SK-N-SH treated with all-trans-retinoic acid at 6 μM for 48 hours (cell line): ENCODE measurements around the gene MEI1.

ENCODE experiments used
- ARNTL ChIP-seq: fragments of 450-650 bp; formaldehyde crosslinking; IDR thresholded peaks from 2 replicates; pipeline ENCODE4 v1.5.0; 2020; ENCODE audit warnings: low read depth, mild to moderate bottlenecking, moderate library complexity, borderline replicate concordance
- BACH2 ChIP-seq: fragments of 250-450 bp; sonication (Bioruptor Pico); IDR thresholded peaks from 2 replicates; pipeline ENCODE4 v1.9.0; 2021; ENCODE audit warnings: mild to moderate bottlenecking, borderline replicate concordance
- ESRRG ChIP-seq: fragments of 250-450 bp; sonication (Bioruptor Pico); IDR thresholded peaks from 2 replicates; pipeline ENCODE4 v1.6.1; 2021; ENCODE audit warnings: mild to moderate bottlenecking
- ISL1 ChIP-seq: fragments of 250-450 bp; sonication (Bioruptor Pico); IDR thresholded peaks from 2 replicates; pipeline ENCODE4 v2.1.2; 2022; ENCODE audit warnings: mild to moderate bottlenecking, moderate library complexity
- PATZ1 ChIP-seq: fragments of 250-450 bp; sonication (Bioruptor Pico); IDR thresholded peaks from 2 replicates; pipeline ENCODE4 v1.8.0; 2020; ENCODE audit warnings: mild to moderate bottlenecking, moderate library complexity, borderline replicate concordance
- RARB ChIP-seq: fragments of 250-450 bp; sonication (Bioruptor Pico); IDR thresholded peaks from 2 replicates; pipeline ENCODE4 v1.8.0; 2021; ENCODE audit warnings: mild to moderate bottlenecking, moderate library complexity
- SNAI2 ChIP-seq: fragments of 250-450 bp; sonication (Bioruptor Pico); IDR thresholded peaks from 2 replicates; pipeline ENCODE4 v1.5.0; 2020; ENCODE audit warnings: mild to moderate bottlenecking, moderate library complexity
- ZFP3 ChIP-seq: fragments of 250-450 bp; sonication (Bioruptor Pico); IDR thresholded peaks from 2 replicates; pipeline ENCODE4 v1.5.0; 2020; ENCODE audit warnings: mild to moderate bottlenecking, moderate library complexity
- TF ChIP-seq, protein P1 (sequence below): fragments of 250-450 bp; sonication (Bioruptor Pico); IDR thresholded peaks from 2 replicates; pipeline ENCODE4 v1.5.1; 2021; ENCODE audit warnings: mild to moderate bottlenecking, moderate library complexity

- TF ChIP-seq RARB (CRISPR knock-in tag): no peak
- TF ChIP-seq, protein P1, sequence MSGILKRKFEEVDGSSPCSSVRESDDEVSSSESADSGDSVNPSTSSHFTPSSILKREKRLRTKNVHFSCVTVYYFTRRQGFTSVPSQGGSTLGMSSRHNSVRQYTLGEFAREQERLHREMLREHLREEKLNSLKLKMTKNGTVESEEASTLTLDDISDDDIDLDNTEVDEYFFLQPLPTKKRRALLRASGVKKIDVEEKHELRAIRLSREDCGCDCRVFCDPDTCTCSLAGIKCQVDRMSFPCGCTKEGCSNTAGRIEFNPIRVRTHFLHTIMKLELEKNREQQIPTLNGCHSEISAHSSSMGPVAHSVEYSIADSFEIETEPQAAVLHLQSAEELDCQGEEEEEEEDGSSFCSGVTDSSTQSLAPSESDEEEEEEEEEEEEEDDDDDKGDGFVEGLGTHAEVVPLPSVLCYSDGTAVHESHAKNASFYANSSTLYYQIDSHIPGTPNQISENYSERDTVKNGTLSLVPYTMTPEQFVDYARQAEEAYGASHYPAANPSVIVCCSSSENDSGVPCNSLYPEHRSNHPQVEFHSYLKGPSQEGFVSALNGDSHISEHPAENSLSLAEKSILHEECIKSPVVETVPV (CRISPR knock-in tag): no peak
- no peak for TF ChIP-seq ISL1 (CRISPR knock-in tag)
- no peak for TF ChIP-seq SNAI2 (CRISPR knock-in tag)
- TF ChIP-seq ZFP3 (CRISPR knock-in tag): no peak
- no peak for TF ChIP-seq PATZ1 (CRISPR knock-in tag)
- no peak for TF ChIP-seq ESRRG (CRISPR knock-in tag)
- no peak for TF ChIP-seq ARNTL
- TF ChIP-seq BACH2: no peak
These were observed 140.9 kb downstream of the MEI1 start for GRCh38 chr22:41840216-41840615.
